Neural cell (in vitro differentiated cells): Measurements from ENCODE around the gene SNX30. TPM values are rescaled to one million over a fixed set of nuclear protein-coding genes. Genes with fewer than 3 reads are reported as not detected.

Experiments
- H2AFZ ChIP-seq: fragments of 200-600, 300-800 bp; sonication (generic), shearing (Covaris generic); 2 replicates; pipeline ENCODE4 v1.6.0; 2014; ENCODE audit warnings: low read depth, mild to moderate bottlenecking, antibody characterized with exemption, low read length, moderate library complexity
- H3F3A ChIP-seq: fragments of 200-600 bp; shearing (Covaris generic); 2 replicates; pipeline ENCODE4 v1.6.1; 2016; ENCODE audit warnings: mild to moderate bottlenecking, moderate library complexity, mixed read lengths, antibody characterized with exemption, low read length; ENCODE audit not compliant: insufficient read depth, poor library complexity, severe bottlenecking
- H3K27ac ChIP-seq: fragments of 200-600, 300-800 bp; sonication (generic), shearing (Covaris generic); 2 replicates; pipeline ENCODE4 v1.5.1; 2014; ENCODE audit warnings: mild to moderate bottlenecking, low read length, moderate library complexity
- H3K27me3 ChIP-seq: fragments of 300-800, 200-600 bp; sonication (generic), shearing (Covaris generic); 2 replicates; pipeline ENCODE4 v1.6.0; 2014; ENCODE audit warnings: mild to moderate bottlenecking, low read depth, low read length, moderate library complexity; ENCODE audit not compliant: insufficient read depth
- H3K36me3 ChIP-seq: fragments of 300-800, 200-600 bp; sonication (generic), shearing (Covaris generic); 2 replicates; pipeline ENCODE4 v1.5.1; 2014; ENCODE audit warnings: mild to moderate bottlenecking, antibody characterized with exemption, low read length, moderate library complexity; ENCODE audit not compliant: insufficient read depth
- H3K4me2 ChIP-seq: fragments of 300-800, 200-600 bp; sonication (generic), shearing (Covaris generic); 2 replicates; pipeline ENCODE4 v1.6.0; 2014; ENCODE audit warnings: mild to moderate bottlenecking, low read length
- H3K4me3 ChIP-seq: fragments of 300-800, 200-600 bp; sonication (generic), shearing (Covaris generic); 2 replicates; pipeline ENCODE4 v1.5.1; 2014; ENCODE audit warnings: mild to moderate bottlenecking, low read length, moderate library complexity
- H3K79me2 ChIP-seq: fragments of 200-600 bp; shearing (Covaris generic); replicated peaks from 2 replicates; pipeline ENCODE4 v1.6.0; 2014; ENCODE audit warnings: mild to moderate bottlenecking, low read length, moderate library complexity; ENCODE audit not compliant: insufficient read depth
- H3K9ac ChIP-seq: fragments of 300-800, 200-600 bp; sonication (generic), shearing (Covaris generic); 2 replicates; pipeline ENCODE4 v1.6.1; 2016; ENCODE audit warnings: mild to moderate bottlenecking, low read length, mixed read lengths
- H3K9me2 ChIP-seq: fragments of 200-600 bp; shearing (Covaris generic); 2 replicates; pipeline ENCODE4 v1.6.1; 2016; ENCODE audit warnings: mild to moderate bottlenecking, low read length, mixed read lengths; ENCODE audit not compliant: insufficient read depth
- H3K9me3 ChIP-seq: fragments of 200-600, 300-800 bp; sonication (generic), shearing (Covaris generic); 2 replicates; pipeline ENCODE4 v1.6.1; 2016; ENCODE audit warnings: mild to moderate bottlenecking, mixed run types, low read length, moderate library complexity, mixed read lengths
- H4K20me1 ChIP-seq: fragments of 200-600 bp; shearing (Covaris generic); 2 replicates; pipeline ENCODE4 v1.6.1; 2016; ENCODE audit warnings: mild to moderate bottlenecking, mixed run types; ENCODE audit not compliant: insufficient read depth
- CTCF ChIP-seq: fragments of 450-650 bp; IDR thresholded peaks from 2 replicates; pipeline ENCODE4 v1.5.1; 2014; ENCODE audit warnings: antibody characterized with exemption, mild to moderate bottlenecking, moderate library complexity; ENCODE audit not compliant: poor library complexity, severe bottlenecking
- EP300 ChIP-seq: fragments of 450-650 bp; conservative IDR thresholded peaks from 2 replicates; pipeline ENCODE4 v1.6.1; 2014; ENCODE audit warnings: antibody characterized with exemption, mild to moderate bottlenecking, moderate library complexity; ENCODE audit not compliant: poor library complexity, severe bottlenecking
- EZH2 ChIP-seq: fragments of 200-600, 300-800 bp; shearing (Covaris generic), sonication (generic); IDR thresholded peaks from 2 replicates; pipeline ENCODE4 v1.6.1; 2014; ENCODE audit warnings: antibody characterized with exemption, low read length, borderline replicate concordance, mild to moderate bottlenecking; ENCODE audit not compliant: insufficient read depth, poor library complexity, severe bottlenecking
- MXI1 ChIP-seq: fragments of 450-650 bp; conservative IDR thresholded peaks from 2 replicates; pipeline ENCODE4 v1.6.1; 2014; ENCODE audit warnings: antibody characterized with exemption, mild to moderate bottlenecking; ENCODE audit not compliant: poor library complexity, severe bottlenecking
- POLR2AphosphoS5 ChIP-seq: IDR thresholded peaks from 2 replicates; pipeline ENCODE4 v1.6.1; 2012
- RAD21 ChIP-seq: fragments of 450-650 bp; conservative IDR thresholded peaks from 2 replicates; pipeline ENCODE4 v1.6.1; 2014; ENCODE audit warnings: antibody characterized with exemption, mild to moderate bottlenecking, moderate library complexity
- REST ChIP-seq: IDR thresholded peaks from 2 replicates; pipeline ENCODE4 v1.6.1; 2012; ENCODE audit warnings: borderline replicate concordance
- SMC3 ChIP-seq: fragments of 450-650 bp; conservative IDR thresholded peaks from 2 replicates; pipeline ENCODE4 v1.6.1; 2014; ENCODE audit warnings: antibody characterized with exemption, mild to moderate bottlenecking, moderate library complexity; ENCODE audit not compliant: poor library complexity
- TAF1 ChIP-seq: IDR thresholded peaks from 2 replicates; pipeline ENCODE4 v1.6.1; 2012; ENCODE audit warnings: low read depth
- polyA plus RNA-seq: library from polyadenylated mRNA; depleted of rRNA; stranded (reverse); fragments of >200 nt; gene quantifications from 2 replicates; pipeline ENCODE4 v1.2.3, GENCODE V29; 2014

Gene SNX30
- polyA plus RNA-seq, 1 donor from 2014 or later, result 30.0 TPM

- no peaks in the 10 kb centered on the region for H3K27me3 ChIP-seq
- no peak overlapping the region for H3K4me3 ChIP-seq
- H4K20me1 ChIP-seq, result no peaks in the 10 kb centered on the region
- H3K79me2 ChIP-seq, result no peaks in the 10 kb centered on the region
- no peaks in the 10 kb centered on the region for H3K36me3 ChIP-seq
- H3K4me2 ChIP-seq, result no peak overlapping the region
- no peak overlapping the region for H2AFZ ChIP-seq
- TF ChIP-seq SMC3 (no peak), TAF1 (no peak), EZH2 (no peak), REST (no peak), POLR2AphosphoS5 (no peak), EP300 (no peak), MXI1 (no peak), CTCF (no peak), RAD21 (no peak)
- no peaks in the 10 kb centered on the region for H3K9me3 ChIP-seq
- no peak overlapping the region for H3K27ac ChIP-seq
- no peaks in the 10 kb centered on the region for H3K9me2 ChIP-seq
- no peaks in the 10 kb centered on the region for H3F3A ChIP-seq
- no peak overlapping the region for H3K9ac ChIP-seq
These were observed 24.1 kb upstream of the SNX30 start for GRCh38 chr9:112726428-112726827.

- TF ChIP-seq SMC3, result no peak
- TF ChIP-seq REST, result no peak
- no peak for TF ChIP-seq EP300
- no peak for TF ChIP-seq RAD21
- no peak for TF ChIP-seq CTCF
- no peak for TF ChIP-seq MXI1
- TF ChIP-seq POLR2AphosphoS5, result no peak
- no peak for TF ChIP-seq EZH2
- no peak for TF ChIP-seq TAF1
- H3K4me2 ChIP-seq, result no peak overlapping the region
- no peak overlapping the region for H3K27ac ChIP-seq
- no peaks in the 10 kb centered on the region for H3F3A ChIP-seq
- H4K20me1 ChIP-seq, result no peaks in the 10 kb centered on the region
- H3K9me3 ChIP-seq, result no peaks in the 10 kb centered on the region
- no peaks in the 10 kb centered on the region for H3K79me2 ChIP-seq
- H2AFZ ChIP-seq, result no peak overlapping the region
- H3K9me2 ChIP-seq, result no peaks in the 10 kb centered on the region
- no peak overlapping the region for H3K9ac ChIP-seq
- no peak overlapping the region for H3K4me3 ChIP-seq
- no peaks in the 10 kb centered on the region for H3K36me3 ChIP-seq
- no peaks in the 10 kb centered on the region for H3K27me3 ChIP-seq
These were observed 22.2 kb upstream of the SNX30 start for GRCh38 chr9:112728401-112728800.
